Measurements from ENCODE around the gene STARD7.

Gene STARD7

GRCh38 chr2:96209729-96210085 lies 1.1 kb upstream of the STARD7 start (continued):
- TF ChIP-seq PRDM10 (tag by site-specific recombination; IDR thresholded peaks at IDR 0.05), result no peak

- peak overlapping the region; percentile 91 for H3K4me3 ChIP-seq (ENCODE audit: low read depth, low read length)
- TF ChIP-seq ZNF335 (tag by site-specific recombination; conservative IDR thresholded peaks at IDR 0.05), result 0 out of 2 replicates have a peak, but pooled peaks have one; percentile 13
- no peak for TF ChIP-seq ZNF544 (tag by site-specific recombination; IDR thresholded peaks at IDR 0.05)
- no peaks in the 10 kb centered on the region for H3K9me3 ChIP-seq (ENCODE audit: control insufficient read depth, insufficient read depth, low read depth, low read length)
- H3K36me3 ChIP-seq (ENCODE audit: control insufficient read depth in 2 of 2, insufficient read depth in 1 of 2, low read length in 2 of 2), result peaks cover 0 to 4% of the 10 kb centered on the region in 2 experiments; a peak in 2 of 3 replicates
- H3K4me1 ChIP-seq (ENCODE audit: control insufficient read depth, insufficient read depth, low read length), result peaks cover 15% of the 10 kb centered on the region; the same call in 1 of the 2 replicates
- POLR2A ChIA-PET, result interaction anchor here (1.0 to 2.2 kb wide), 9 partner anchors 10 to 126 kb away, joined by 3 to 30 read pairs (median 5); partner anchors contain the start of genes CIAO1, NCAPH and TMEM127
- peak overlapping the region; percentile 98; the same call in 1 of the 2 replicates for H3K27ac ChIP-seq (ENCODE audit: extremely low read depth, low read depth, low read length)
- CTCF ChIA-PET, result interaction anchor here (0.6 to 1.5 kb wide), 6 partner anchors 19 to 597 kb away, joined by 3 to 5 read pairs (median 3); no protein-coding TSS in a partner anchor
Measured at GRCh38 chr2:96209011-96209728, 543 bp upstream of the STARD7 start.

GRCh38 chr2:96207774-96208142 lies 869 bp downstream of the STARD7 start:
- CTCF ChIA-PET, result interaction anchor here (0.7 to 1.5 kb wide), 3 partner anchors 52 to 84 kb away, joined by 4 to 5 read pairs (median 5); no protein-coding TSS in a partner anchor
- Histone ChIP-seq H3K9me3 (ENCODE audit: control insufficient read depth, insufficient read depth, low read depth, low read length) (no peaks in the 10 kb centered on the region), H3K36me3 (ENCODE audit: control insufficient read depth in 2 of 2, insufficient read depth in 1 of 2, low read length in 2 of 2) (peaks cover 0 to 4% of the 10 kb centered on the region in 2 experiments; a peak in 2 of 3 replicates), H3K4me3 (ENCODE audit: low read depth, low read length) (peak overlapping the region; percentile 91), H3K27ac (ENCODE audit: extremely low read depth, low read depth, low read length) (peak overlapping the region; percentile 98), H3K4me1 (ENCODE audit: control insufficient read depth, insufficient read depth, low read length) (peaks cover 26% of the 10 kb centered on the region; the same call in 1 of the 2 replicates)
- POLR2A ChIA-PET, result interaction anchor here (0.5 to 2.2 kb wide), 17 partner anchors 8 to 864 kb away, joined by 3 to 30 read pairs (median 4); partner anchors contain the start of genes CIAO1, KANSL3, NCAPH and TMEM127
- TF ChIP-seq ZNF704 (tag by site-specific recombination; IDR thresholded peaks at IDR 0.05) (no peak), ZNF266 (tag by site-specific recombination; IDR thresholded peaks at IDR 0.05; ENCODE audit: low read depth) (no peak), ZFHX2 (tag by site-specific recombination; conservative IDR thresholded peaks at IDR 0.05) (peak; percentile 84), ZNF558 (tag by site-specific recombination; IDR thresholded peaks at IDR 0.05) (no peak), EGR2 (tag by site-specific recombination; IDR thresholded peaks at IDR 0.05; ENCODE audit: low read depth) (peak; percentile 84), KLF9 (tag by site-specific recombination; IDR thresholded peaks at IDR 0.05; ENCODE audit: low read depth) (no peak)

GRCh38 chr2:96207073-96207773 lies 1.4 kb downstream of the STARD7 start:
- H3K27ac ChIP-seq (ENCODE audit: extremely low read depth, low read depth, low read length), result peak overlapping the region; percentile 98
- ChIA-PET POLR2A (interaction anchor here (0.7 to 2.2 kb wide), 4 partner anchors 8 to 667 kb away, joined by 3 to 30 read pairs (median 8); partner anchors contain the start of genes CIAO1 and TMEM127), CTCF (no interaction called here)
- H3K4me3 ChIP-seq (ENCODE audit: low read depth, low read length), result peak overlapping the region; percentile 91
- peaks cover 27% of the 10 kb centered on the region; the same call in 1 of the 2 replicates for H3K4me1 ChIP-seq (ENCODE audit: control insufficient read depth, insufficient read depth, low read length)
- H3K36me3 ChIP-seq (ENCODE audit: control insufficient read depth in 2 of 2, insufficient read depth in 1 of 2, low read length in 2 of 2), result peaks cover 0 to 4% of the 10 kb centered on the region in 2 experiments; a peak in 2 of 3 replicates
- no peaks in the 10 kb centered on the region for H3K9me3 ChIP-seq (ENCODE audit: control insufficient read depth, insufficient read depth, low read depth, low read length)
- 0 out of 2 replicates have a peak, but pooled peaks have one; percentile 11 for TF ChIP-seq ZNF660 (tag by site-specific recombination; IDR thresholded peaks at IDR 0.05)
- TF ChIP-seq KLF1 (tag by site-specific recombination; IDR thresholded peaks at IDR 0.05), result no peak
- peak; percentile 89 for TF ChIP-seq ZNF629 (tag by site-specific recombination; IDR thresholded peaks at IDR 0.05)
- no peak for TF ChIP-seq ZNF292 (tag by site-specific recombination; IDR thresholded peaks at IDR 0.05; ENCODE audit: borderline replicate concordance, low read depth)
- TF ChIP-seq ZNF701 (tag by site-specific recombination; IDR thresholded peaks at IDR 0.05), result no peak
- no peak for TF ChIP-seq ZNF747 (tag by site-specific recombination; IDR thresholded peaks at IDR 0.05)
- TF ChIP-seq ZFP41 (tag by site-specific recombination; IDR thresholded peaks at IDR 0.05; ENCODE audit: borderline replicate concordance), result no peak
- TF ChIP-seq ZFHX2 (tag by site-specific recombination; conservative IDR thresholded peaks at IDR 0.05), result 0 out of 2 replicates have a peak, but pooled peaks have one; percentile 12
- TF ChIP-seq ZNF76 (tag by site-specific recombination; IDR thresholded peaks at IDR 0.05; ENCODE audit: borderline replicate concordance, low read depth), result peak; percentile 37; the same call in 1 of the 2 replicates
- 0 out of 2 replicates have a peak, but pooled peaks have one; percentile 26 for TF ChIP-seq GFI1B (tag by site-specific recombination; IDR thresholded peaks at IDR 0.05)
- TF ChIP-seq PBX3 (CRISPR knock-in tag; IDR thresholded peaks at IDR 0.05), result no peak
- peak; percentile 68; the same call in 1 of the 2 replicates for TF ChIP-seq ZBTB21 (tag by site-specific recombination; IDR thresholded peaks at IDR 0.05)

All from HEK293 (cell line).